Lung (tissue), 12 donors: ENCODE data around the gene FILIP1. TPM values are rescaled to one million over a fixed set of nuclear protein-coding genes. Genes with fewer than 3 reads are reported as not detected.

Experiments
- ATAC-seq: fragments of 200-7000 bp; cut with Tn5 transposase; one replicate; pipeline ENCODE4 v1.9.1; 2020; ENCODE audit warnings: moderate number of reproducible peaks; ENCODE audit not compliant: insufficient read depth, low FRiP score
- DNase-seq, 3 donors: peaks; one replicate each; pipeline ENCODE4 v3.0.0-alpha.2; 2013 to 2017
- H3K27ac ChIP-seq, 2 donors: one replicate each; pipeline ENCODE4 v1.5.1; 2013; ENCODE audit warnings: mild to moderate bottlenecking in 2 of 2, moderate library complexity in 2 of 2, control low read depth in 1 of 2, inconsistent platforms in 1 of 2, low read depth in 1 of 2, low read length in 1 of 2
- H3K27me3 ChIP-seq, 3 donors: one replicate each; pipeline ENCODE4 v1.5.1; 2013; ENCODE audit warnings: low read length in 2 of 3; ENCODE audit not compliant: control insufficient read depth in 3 of 3, insufficient read depth in 3 of 3
- H3K36me3 ChIP-seq, 4 donors: one replicate each; pipeline ENCODE4 v1.5.1; 2013; ENCODE audit warnings: low read length in 4 of 4, mild to moderate bottlenecking in 1 of 4, moderate library complexity in 1 of 4; ENCODE audit not compliant: control insufficient read depth in 4 of 4, insufficient read depth in 4 of 4
- H3K4me1 ChIP-seq, 5 donors: one replicate each; pipeline ENCODE4 v1.5.1; 2013; ENCODE audit warnings: low read length in 5 of 5, mild to moderate bottlenecking in 2 of 5, moderate library complexity in 1 of 5; ENCODE audit not compliant: control insufficient read depth in 5 of 5, insufficient read depth in 5 of 5
- H3K4me3 ChIP-seq: one replicate; pipeline ENCODE4 v1.5.1; 2013; ENCODE audit warnings: mild to moderate bottlenecking, control low read depth, moderate library complexity
- H3K9ac ChIP-seq, 2 donors: one replicate each; pipeline ENCODE4 v1.5.1; 2013; ENCODE audit warnings: low read length in 2 of 2, control low read depth in 1 of 2; ENCODE audit not compliant: insufficient read depth in 1 of 2
- H3K9me3 ChIP-seq, 4 donors: one replicate each; pipeline ENCODE4 v1.5.1; 2013; ENCODE audit warnings: low read length in 3 of 4, mild to moderate bottlenecking in 1 of 4, moderate library complexity in 1 of 4; ENCODE audit not compliant: control insufficient read depth in 4 of 4, insufficient read depth in 3 of 4
- CTCF ChIP-seq: IDR thresholded peaks from 2 replicates; pipeline ENCODE4 v1.5.1; 2012; ENCODE audit warnings: mild to moderate bottlenecking; ENCODE audit errors: control extremely low read depth, extremely low read depth
- WGBS, 2 donors: extraction: QIAGEN DNeasy Blood & Tissue Kit; methylation state at CpG; one replicate each; pipeline ENCODE4 v1.1.7; 2013; 5-methylcytosine and 5-hydroxymethylcytosine counted together
- polyA plus RNA-seq, 2 donors: library from polyadenylated mRNA; stranded (reverse); fragments of 200-250 nt; gene quantifications; one replicate each; pipeline ENCODE4 v1.2.1, GENCODE V29; 2013
- total RNA-seq, 2 donors: library from RNA; depleted of rRNA in 1 of 2; stranded (reverse); fragments of >200 nt in 1 of 2; gene quantifications; one replicate each; pipeline ENCODE4 v1.2.1, GENCODE V29; 2014 to 2021
- donor health status: control.
- donor health status: control.
- donor health status: Bipolar disorder and iron deficiency.
- donor health status: healthy.
- donor health status: DM: yes; HTN: yes; CAD: no.

FILIP1 gene
- total and polyA plus RNA-seq, 4 donors: 5.6 to 24.1 (median 11.1) TPM

- no peak overlapping the region for H3K4me3 ChIP-seq
- DNase-seq (no peak), ATAC-seq (no peak)
- H3K27ac ChIP-seq: no peak overlapping the region
- H3K27me3 ChIP-seq: no peaks in the 10 kb centered on the region
- H3K36me3 ChIP-seq: peaks cover 2 to 5% (median 5%) of the 10 kb centered on the region in 4 donors
- 39 to 82% methylated on average over 1 of the region's 1 CpG for WGBS, 2 donors
- no peak overlapping the region for H3K9ac ChIP-seq
- H3K4me1 ChIP-seq: peaks cover 0 to 16% (median 5%) of the 10 kb centered on the region in 5 donors
- H3K9me3 ChIP-seq: no peaks in the 10 kb centered on the region
- TF ChIP-seq CTCF: no peak
Measured at GRCh38 chr6:75287424-75287823, 206.2 kb downstream of the FILIP1 start.

- WGBS, 2 donors: 96 to 97% methylated on average over 2 of the region's 2 CpGs
- no peak for DNase-seq
- Histone ChIP-seq H3K9ac (no peak overlapping the region), H3K27me3 (no peaks in the 10 kb centered on the region), H3K4me3 (no peak overlapping the region), H3K4me1 (peaks cover 0 to 18% (median 5%) of the 10 kb centered on the region in 5 donors), H3K9me3 (no peaks in the 10 kb centered on the region), H3K27ac (no peak overlapping the region), H3K36me3 (peaks cover 2 to 5% (median 5%) of the 10 kb centered on the region in 4 donors)
- TF ChIP-seq CTCF: no peak
- ATAC-seq: no peak
Measured at GRCh38 chr6:75286955-75287354, 206.6 kb downstream of the FILIP1 start.

- Histone ChIP-seq H3K36me3 (peaks cover 0 to 4% (median 2%) of the 10 kb centered on the region in 4 donors), H3K9ac (peak overlapping the region; percentile 90 to 91), H3K4me3 (peak overlapping the region; percentile 90), H3K4me1 (peaks cover 0 to 27% (median 6%) of the 10 kb centered on the region in 5 donors), H3K27ac (peak overlapping the region; percentile 78 to 93), H3K27me3 (no peaks in the 10 kb centered on the region), H3K9me3 (no peaks in the 10 kb centered on the region)
- no peak for ATAC-seq
- DNase-seq: no peak
- 1 to 2% methylated on average over 6 of the region's 6 CpGs for WGBS, 2 donors
- no peak for TF ChIP-seq CTCF
Measured at GRCh38 chr6:75285283-75285639, 208.3 kb downstream of the FILIP1 start.
